Measurements from ENCODE around the gene AK8. TPM values are rescaled to one million over a fixed set of nuclear protein-coding genes. Genes with fewer than 3 reads are reported as not detected.

Gene AK8
- total and polyA plus RNA-seq, 9 of the 15 experiments (the other 6 are each of a cell fraction or from before 2014, with no cell fraction given): 0.06 to 0.37 TPM; not detected in 7

GRCh38 chr9:132806723-132807421 is 71.2 kb downstream of the AK8 start:
- intact Hi-C loops (cut with micrococcal nuclease) (no loop called here), in situ Hi-C loops (cut with MboI) (no loop called here)
- no TSS peak for BruUV-seq (replicated peaks)
- no peak overlapping the region for H3K4me2 ChIP-seq (ENCODE audit: insufficient read depth, low read length)
- TF ChIP-seq ARID3B (CRISPR knock-in tag; IDR thresholded peaks at IDR 0.05; ENCODE audit: borderline replicate concordance): no peak
- no peak overlapping the region for H3K4me3 ChIP-seq
- H3K9me3 ChIP-seq (replicated peaks; ENCODE audit: control insufficient read depth, insufficient read depth, low read depth, low read length): 0 out of 2 replicates have a peak, but pooled peaks cover 2% of the 10 kb centered on the region
- DNase-seq (ENCODE audit: extremely low read depth in 1 of 4, low spot score in 3 of 4): no peak
- ChIA-PET POLR2A (no interaction called here), CTCF (ENCODE audit: low intra/inter-chr PET ratio) (no interaction called here)
- H4K20me1 ChIP-seq (replicated peaks; ENCODE audit: control insufficient read depth, insufficient read depth, low read length): no peaks in the 10 kb centered on the region
- H3K9me1 ChIP-seq (ENCODE audit: control insufficient read depth, insufficient read depth, low read length): no peaks in the 10 kb centered on the region
- no peaks in the 10 kb centered on the region for H3K36me3 ChIP-seq (ENCODE audit: control insufficient read depth, insufficient read depth, low read length)
- H3K27me3 ChIP-seq (ENCODE audit: control insufficient read depth in 2 of 2, insufficient read depth in 2 of 2, low read length in 2 of 2): peaks cover 59 to 80% of the 10 kb centered on the region in 2 experiments
- ATAC-seq: no peak
- H3K4me1 ChIP-seq (replicated peaks in 1 of 2; ENCODE audit: control insufficient read depth in 2 of 2, insufficient read depth in 2 of 2, low read length in 2 of 2): peaks cover 0 to 6% of the 10 kb centered on the region in 2 experiments; a peak in 2 of 5 replicates
- no peaks in the 10 kb centered on the region for H3K79me2 ChIP-seq (ENCODE audit: control insufficient read depth, insufficient read depth, low read length)
- 6% methylated on average over 13 of the region's 13 CpGs for WGBS (ENCODE audit: insufficient coverage, low coverage, missing lambda C conversion rate)
- H2AFZ ChIP-seq (ENCODE audit: low read depth, low read length): no peak overlapping the region
- H3K27ac ChIP-seq (ENCODE audit: extremely low read depth, low read depth, low read length): no peak overlapping the region
- no peak for FAIRE-seq
- no peak overlapping the region for H3K9ac ChIP-seq (ENCODE audit: insufficient read depth in 1 of 2, low read depth in 2 of 2, low read length in 2 of 2)

GRCh38 chr9:132806306-132806705 is 71.8 kb downstream of the AK8 start:
- Histone ChIP-seq H3K36me3 (ENCODE audit: control insufficient read depth, insufficient read depth, low read length) (no peaks in the 10 kb centered on the region), H3K4me3 (no peak overlapping the region), H3K4me1 (replicated peaks in 1 of 2; ENCODE audit: control insufficient read depth in 2 of 2, insufficient read depth in 2 of 2, low read length in 2 of 2) (peaks cover 0 to 8% of the 10 kb centered on the region in 2 experiments; a peak in 2 of 5 replicates), H3K79me2 (ENCODE audit: control insufficient read depth, insufficient read depth, low read length) (no peaks in the 10 kb centered on the region), H3K9me1 (ENCODE audit: control insufficient read depth, insufficient read depth, low read length) (no peaks in the 10 kb centered on the region), H3K4me2 (ENCODE audit: insufficient read depth, low read length) (no peak overlapping the region), H3K9me3 (replicated peaks; ENCODE audit: control insufficient read depth, insufficient read depth, low read depth, low read length) (0 out of 2 replicates have a peak, but pooled peaks cover 2% of the 10 kb centered on the region), H2AFZ (ENCODE audit: low read depth, low read length) (no peak overlapping the region), H3K27ac (ENCODE audit: extremely low read depth, low read depth, low read length) (no peak overlapping the region), H3K9ac (ENCODE audit: insufficient read depth in 1 of 2, low read depth in 2 of 2, low read length in 2 of 2) (no peak overlapping the region), H3K27me3 (ENCODE audit: control insufficient read depth in 2 of 2, insufficient read depth in 2 of 2, low read length in 2 of 2) (peaks cover 56 to 80% of the 10 kb centered on the region in 2 experiments), H4K20me1 (replicated peaks; ENCODE audit: control insufficient read depth, insufficient read depth, low read length) (no peaks in the 10 kb centered on the region)
- CTCF ChIA-PET (ENCODE audit: low intra/inter-chr PET ratio): no interaction called here
- no peak for DNase-seq (ENCODE audit: extremely low read depth in 1 of 4, low spot score in 3 of 4)
- WGBS (ENCODE audit: insufficient coverage, low coverage, missing lambda C conversion rate): under 1% methylated on average over 9 of the region's 9 CpGs
- ATAC-seq: no peak
- POLR2A ChIA-PET: interaction anchor here (0.6 to 2.1 kb wide), 2 partner anchors 10 to 98 kb away, joined by 3 to 8 read pairs; no protein-coding TSS in a partner anchor
- TF ChIP-seq KLF1 (tag; IDR thresholded peaks at IDR 0.05): no peak
- TF ChIP-seq PHF20 (IDR thresholded peaks at IDR 0.05; ENCODE audit: partially characterized antibody): no peak
- no peak for TF ChIP-seq SIN3B (IDR thresholded peaks at IDR 0.05; ENCODE audit: low read depth)
- in situ Hi-C loops (cut with MboI): no loop called here
- BruUV-seq (replicated peaks): no TSS peak
- intact Hi-C loops (cut with micrococcal nuclease): no loop called here
- FAIRE-seq: no peak

Measured in K562 (cell line).